GM18511 (cell line): ENCODE results near the gene TMBIM1.
"Not testable (repeated sequence)": the region's sequence is repeated elsewhere in the genome, so short reads cannot be mapped to it uniquely, and the experiment has no call there.

Source experiments
- ATAC-seq: cut with Tn5 transposase; IDR thresholded peaks from one replicate; pipeline ENCODE4 v1.9.1; 2021; ENCODE audit warnings: mild to moderate bottlenecking, moderate library complexity; ENCODE audit not compliant: unreplicated experiment

TMBIM1 gene

GRCh38 chr2:218273214-218273907 is 18.9 kb downstream of the TMBIM1 start:
- not testable (repeated sequence) for ATAC-seq

DNA sequence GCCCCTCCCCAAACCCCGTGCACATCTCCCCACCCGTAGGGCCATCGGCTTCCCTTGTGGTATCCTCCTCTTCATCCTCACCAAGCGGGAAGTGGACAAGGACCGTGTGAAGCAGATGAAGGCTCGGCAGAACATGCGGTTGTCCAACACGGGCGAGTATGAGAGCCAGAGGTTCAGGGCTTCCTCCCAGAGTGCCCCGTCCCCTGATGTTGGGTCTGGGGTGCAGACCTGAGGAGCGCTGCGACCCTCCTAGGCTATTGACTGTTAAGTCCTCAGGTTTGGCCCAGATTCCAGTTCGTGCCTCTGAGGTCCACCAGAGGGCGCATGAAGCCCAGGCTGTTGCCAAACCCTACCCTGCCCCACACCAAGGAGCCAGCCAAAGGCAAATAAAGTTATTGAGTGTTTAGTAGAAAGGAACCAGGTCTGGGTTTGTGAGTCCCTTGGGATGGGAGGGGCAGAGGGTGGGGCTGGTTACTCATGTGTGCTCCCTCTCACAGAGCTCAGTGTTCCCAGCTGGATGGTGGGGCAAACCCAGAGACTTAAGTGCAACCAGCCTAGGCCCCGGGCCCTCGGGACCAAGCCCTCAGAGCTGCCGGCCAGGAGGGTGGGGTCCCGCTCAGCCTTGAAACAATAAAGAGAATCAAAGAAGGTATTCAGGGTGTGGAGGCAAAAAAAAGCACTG is 19.6 kb downstream of the TMBIM1 start:
- peak; percentile 28 for ATAC-seq

- ATAC-seq, result no peak
These were observed 20.3 kb downstream of the TMBIM1 start for GRCh38 chr2:218271865-218272530.

DNA sequence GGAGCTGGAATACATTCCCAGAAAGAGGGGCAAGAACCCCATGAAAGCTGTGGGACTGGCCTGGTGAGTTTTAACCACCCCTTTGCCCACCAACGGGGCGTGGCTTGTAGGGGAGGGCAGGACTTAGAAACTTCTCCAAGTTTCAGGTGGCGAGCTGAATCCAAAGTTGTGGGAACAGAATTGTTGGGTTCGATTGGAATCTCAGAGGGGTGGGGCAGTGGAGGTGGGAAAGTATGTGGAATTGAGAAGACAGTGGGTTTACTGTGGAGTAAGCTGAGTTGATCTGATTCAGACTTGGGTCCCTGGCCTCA is 20.9 kb downstream of the TMBIM1 start:
- no peak for ATAC-seq

- ATAC-seq, result peak; percentile 1
These were observed 21.4 kb downstream of the TMBIM1 start for GRCh38 chr2:218270721-218271486.

- ATAC-seq, result peak; percentile 91
These were observed 22.2 kb downstream of the TMBIM1 start, which contains the start of the genes AAMP and PNKD for GRCh38 chr2:218269900-218270720. TSS of gene AAMP (minus strand) at chr2:218270137. CDS start at chr2:218270086, 51 bp downstream. TSS of gene PNKD (plus strand) at chr2:218270519. CDS start at chr2:218270536, 17 bp downstream.

DNA sequence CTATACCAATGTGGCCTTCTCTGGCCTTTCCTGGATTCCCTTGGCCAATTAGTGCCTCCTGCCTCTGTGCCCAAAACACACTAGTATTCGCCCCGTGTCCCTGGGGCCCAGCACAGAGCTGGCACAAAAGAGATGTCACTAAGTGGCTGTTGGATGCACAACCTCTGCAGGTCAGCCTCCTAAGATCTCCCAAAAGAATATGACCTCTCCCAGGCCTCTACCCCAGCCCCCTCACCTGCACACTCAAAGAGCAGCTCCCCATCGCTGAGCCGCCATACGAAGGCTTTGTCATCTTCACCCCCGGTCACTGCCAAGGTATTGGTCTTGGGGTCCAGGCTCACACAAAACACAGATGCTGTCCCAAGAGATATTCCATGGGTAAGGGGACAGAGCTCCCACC is 25.0 kb downstream of the TMBIM1 start:
- no peak for ATAC-seq

DNA sequence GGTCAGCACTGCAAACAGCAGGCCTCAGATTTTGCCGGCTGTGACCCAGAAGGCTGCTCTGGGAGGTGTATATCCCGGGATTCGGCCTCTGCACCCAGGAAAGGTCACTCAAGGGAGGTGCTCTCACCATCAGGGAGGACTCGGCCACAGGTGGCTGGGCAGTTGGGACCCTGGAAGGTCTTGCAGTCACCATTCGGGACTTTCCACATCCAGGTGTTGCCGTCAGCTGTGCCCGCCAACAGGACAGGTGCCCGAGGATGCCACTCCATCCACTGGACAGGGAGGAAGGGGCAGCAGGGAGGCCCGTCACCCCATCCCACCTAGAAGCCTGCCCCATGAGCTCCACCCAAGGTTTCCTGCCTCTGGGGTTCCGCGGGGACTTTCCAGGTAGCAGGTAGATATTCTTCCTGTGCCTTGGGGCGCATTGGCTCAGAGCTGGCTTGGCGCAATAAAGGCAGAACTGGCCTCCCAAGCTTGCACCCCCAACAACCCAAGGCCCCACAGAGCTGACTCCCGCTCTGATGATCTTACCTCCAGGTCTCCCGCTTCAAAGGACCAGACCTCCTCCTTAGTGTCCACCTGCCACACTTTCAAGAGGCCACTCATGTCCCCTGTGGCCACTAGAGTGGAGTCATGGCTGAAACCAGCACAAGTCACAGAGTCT is 25.9 kb downstream of the TMBIM1 start:
- no peak for ATAC-seq

- no peak for ATAC-seq
These were observed 26.7 kb downstream of the TMBIM1 start for GRCh38 chr2:218265626-218266025.

DNA sequence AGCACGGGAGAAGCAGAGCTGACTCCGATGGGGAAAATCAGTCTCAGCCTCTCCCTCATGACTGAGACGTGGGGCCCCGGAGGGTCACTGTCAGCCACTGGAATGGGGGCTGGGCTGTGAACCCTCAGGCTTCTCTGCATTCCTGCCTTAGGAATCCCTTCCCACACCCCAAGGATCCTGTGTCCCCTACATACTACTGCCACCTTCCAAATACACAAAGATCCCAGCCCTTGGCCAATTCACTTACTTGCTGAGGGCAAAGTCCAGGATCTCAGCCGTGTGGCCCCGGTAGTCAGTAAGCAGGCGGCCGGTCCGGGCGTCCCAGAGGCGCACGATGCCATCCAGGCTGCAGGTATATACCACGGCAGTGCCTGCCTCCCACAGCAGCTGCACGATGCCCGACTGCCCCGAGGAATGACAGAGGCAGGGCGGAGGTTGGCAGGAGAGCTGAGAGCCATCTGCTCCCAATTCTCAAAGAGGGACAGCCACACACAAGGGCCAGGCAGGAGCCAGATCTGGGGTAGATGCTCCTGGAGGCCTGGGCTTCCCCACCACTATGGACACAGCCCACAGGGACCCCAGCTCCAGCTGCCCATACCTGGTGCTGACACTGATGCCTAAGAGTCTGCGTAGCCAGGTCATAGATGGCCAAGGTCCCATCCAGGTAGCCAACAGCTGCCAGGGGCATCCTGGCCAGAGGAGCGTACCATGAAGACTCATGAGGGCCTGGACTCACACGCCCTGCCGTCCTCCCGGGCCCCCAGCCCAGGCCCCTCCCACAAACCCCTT is 27.3 kb downstream of the TMBIM1 start:
- no peak for ATAC-seq

GRCh38 chr2:218263817-218264641 is 28.3 kb downstream of the TMBIM1 start:
- ATAC-seq, result no peak

GRCh38 chr2:218262631-218263586 is 29.4 kb downstream of the TMBIM1 start:
- no peak for ATAC-seq

GRCh38 chr2:218262237-218262600 is 30.1 kb downstream of the TMBIM1 start:
- ATAC-seq, result no peak

DNA sequence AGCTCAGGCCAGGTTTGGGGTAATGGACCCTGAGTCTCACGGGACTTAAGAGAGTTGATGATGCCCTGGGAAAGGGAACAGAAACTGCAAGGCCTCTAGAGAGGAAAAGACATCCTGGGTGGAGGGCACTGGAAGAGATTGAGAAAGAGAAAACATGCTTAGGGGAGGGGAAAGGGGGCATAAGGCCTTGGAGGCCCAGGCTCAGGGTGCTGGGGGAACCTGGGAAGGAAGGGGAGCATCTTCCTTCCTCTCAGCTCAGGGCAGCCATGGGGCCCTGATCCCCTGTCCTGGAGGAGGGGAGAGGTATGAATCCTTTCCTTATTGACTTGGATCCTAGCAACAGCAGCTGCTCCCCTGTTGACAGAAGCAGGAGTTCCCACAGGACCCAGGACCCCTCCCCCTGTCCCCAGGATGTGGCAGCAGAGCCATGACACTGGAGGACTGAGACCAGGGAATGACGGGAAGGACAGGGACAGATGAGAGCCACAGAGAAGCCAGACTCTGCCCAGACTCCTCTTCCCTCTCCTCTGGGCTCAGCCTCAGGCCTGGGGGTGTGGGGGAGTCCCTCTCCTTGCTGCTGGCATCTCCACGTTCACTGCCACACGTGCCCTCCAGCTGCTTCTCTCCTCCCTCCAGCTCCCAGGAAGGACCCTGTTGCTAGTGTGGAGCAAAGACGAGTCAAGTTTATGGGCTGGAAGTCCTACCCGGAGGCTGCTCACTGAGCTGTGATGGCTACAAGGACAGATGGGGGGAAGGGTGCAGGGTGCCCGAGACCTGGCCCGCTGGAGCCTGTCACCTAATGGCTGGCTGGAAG is 30.7 kb downstream of the TMBIM1 start:
- no peak for ATAC-seq

DNA sequence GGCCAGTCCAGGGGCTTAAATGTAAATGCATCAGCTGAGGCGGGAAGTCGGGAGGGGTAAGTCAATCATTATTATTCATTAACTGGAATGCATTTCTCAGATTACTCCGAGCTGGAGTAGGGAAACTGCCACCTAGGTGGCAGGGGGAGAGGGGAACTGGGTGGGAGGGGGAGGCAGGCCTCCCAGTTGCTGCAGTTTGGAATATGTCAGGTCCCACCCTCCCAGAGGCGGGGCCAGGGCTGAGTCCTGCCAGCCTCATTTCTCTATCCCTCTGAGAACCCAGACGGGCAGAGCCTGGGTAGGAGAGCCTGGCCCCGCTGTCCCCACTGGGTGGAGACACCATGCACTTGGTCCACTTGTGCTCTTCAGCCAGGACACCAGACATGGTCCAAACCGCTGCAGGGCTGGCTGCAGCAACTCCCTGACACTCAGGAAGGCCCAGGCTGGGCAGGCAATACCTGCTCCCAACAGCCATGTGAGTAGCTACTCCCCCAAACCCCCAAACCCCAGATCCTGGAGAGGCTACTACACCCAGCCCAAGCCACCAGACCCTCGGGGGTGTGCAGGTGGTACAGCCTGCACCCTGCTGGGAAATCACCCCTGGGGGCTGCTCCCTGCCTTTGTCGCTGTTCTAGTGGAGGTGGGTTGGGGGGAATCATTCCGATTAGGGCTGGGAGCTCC is 31.4 kb downstream of the TMBIM1 start, which contains the start of gene GPBAR1:
TSS of gene GPBAR1 (plus strand) at position 274 of the 681 bp plus-strand sequence. CDS start 1,710 bp downstream, outside the sequence.
- no peak for ATAC-seq

DNA sequence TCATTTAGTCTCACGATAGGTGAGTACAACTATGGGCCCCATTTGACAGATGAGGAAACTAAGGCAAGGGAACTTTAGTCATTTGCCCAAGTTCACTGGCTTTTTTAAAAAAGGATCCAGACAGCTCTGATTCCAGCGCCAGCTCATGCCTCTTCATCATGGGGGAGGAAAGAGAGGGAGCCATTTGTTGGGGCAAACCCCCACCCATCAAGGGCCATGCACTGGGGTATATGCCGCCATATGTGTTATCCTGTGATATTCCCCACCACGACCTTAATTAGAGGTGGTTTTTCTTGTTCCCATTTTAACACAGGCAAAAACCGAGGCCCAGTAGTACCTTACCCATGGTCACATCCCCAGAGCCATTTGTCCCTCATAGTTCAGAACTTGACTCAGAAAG is 32.1 kb downstream of the TMBIM1 start:
- no peak for ATAC-seq
